ENCODE results near the gene GAN. TPM values are rescaled to one million over a fixed set of nuclear protein-coding genes. Genes with fewer than 3 reads are reported as not detected.

GAN gene
- total and polyA plus RNA-seq, 9 of the 15 experiments (the other 6 are each of a cell fraction or from before 2014, with no cell fraction given) = 0.83 to 15.1 (median 5.2) TPM

- TF ChIP-seq, protein P1, sequence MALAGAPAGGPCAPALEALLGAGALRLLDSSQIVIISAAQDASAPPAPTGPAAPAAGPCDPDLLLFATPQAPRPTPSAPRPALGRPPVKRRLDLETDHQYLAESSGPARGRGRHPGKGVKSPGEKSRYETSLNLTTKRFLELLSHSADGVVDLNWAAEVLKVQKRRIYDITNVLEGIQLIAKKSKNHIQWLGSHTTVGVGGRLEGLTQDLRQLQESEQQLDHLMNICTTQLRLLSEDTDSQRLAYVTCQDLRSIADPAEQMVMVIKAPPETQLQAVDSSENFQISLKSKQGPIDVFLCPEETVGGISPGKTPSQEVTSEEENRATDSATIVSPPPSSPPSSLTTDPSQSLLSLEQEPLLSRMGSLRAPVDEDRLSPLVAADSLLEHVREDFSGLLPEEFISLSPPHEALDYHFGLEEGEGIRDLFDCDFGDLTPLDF (CRISPR knock-in tag; IDR thresholded peaks at IDR 0.05) = peak; percentile 86
- TF ChIP-seq ZBTB34 (CRISPR knock-in tag; IDR thresholded peaks at IDR 0.05) (no peak), C11orf30 (IDR thresholded peaks at IDR 0.05; ENCODE audit: low read depth) (peak; percentile 96), POLR3A (IDR thresholded peaks at IDR 0.05; ENCODE audit: borderline replicate concordance, extremely low read depth, insufficient read depth, insufficient read length) (peak; percentile 36), TAF15 (IDR thresholded peaks at IDR 0.05; ENCODE audit: low read depth, low read length) (no peak), CBX5 (IDR thresholded peaks at IDR 0.05; ENCODE audit: borderline replicate concordance, low read depth) (no peak), YY1 (IDR thresholded peaks at IDR 0.05; ENCODE audit: borderline replicate concordance in 1 of 3, control insufficient read depth in 1 of 3, extremely low read depth in 1 of 3, insufficient read depth in 3 of 3, insufficient read length in 1 of 3, insufficient replicate concordance in 2 of 3, low read depth in 1 of 3, low read length in 2 of 3) (peak in 2 of 3 experiments; percentile 65 to 67), NR4A1 (CRISPR knock-in tag; IDR thresholded peaks at IDR 0.05) (peak; percentile 35; the same call in 1 of the 2 replicates), NR4A1 (tag; IDR thresholded peaks at IDR 0.05) (no peak), MEF2D (tag; conservative IDR thresholded peaks at IDR 0.05; ENCODE audit: low read depth) (no peak), PRMT5 (CRISPR knock-in tag; IDR thresholded peaks at IDR 0.05) (no peak), BCL6 (CRISPR knock-in tag; IDR thresholded peaks at IDR 0.05) (no peak), MBD1 (CRISPR knock-in tag; IDR thresholded peaks at IDR 0.05) (no peak), ZNF354B (CRISPR knock-in tag; IDR thresholded peaks at IDR 0.05) (no peak), ZNF445 (CRISPR knock-in tag; IDR thresholded peaks at IDR 0.05; ENCODE audit: low read depth) (no peak), HLTF (IDR thresholded peaks at IDR 0.05) (no peak), TEAD2 (tag; IDR thresholded peaks at IDR 0.05) (no peak)
- TF ChIP-seq, protein P2, sequence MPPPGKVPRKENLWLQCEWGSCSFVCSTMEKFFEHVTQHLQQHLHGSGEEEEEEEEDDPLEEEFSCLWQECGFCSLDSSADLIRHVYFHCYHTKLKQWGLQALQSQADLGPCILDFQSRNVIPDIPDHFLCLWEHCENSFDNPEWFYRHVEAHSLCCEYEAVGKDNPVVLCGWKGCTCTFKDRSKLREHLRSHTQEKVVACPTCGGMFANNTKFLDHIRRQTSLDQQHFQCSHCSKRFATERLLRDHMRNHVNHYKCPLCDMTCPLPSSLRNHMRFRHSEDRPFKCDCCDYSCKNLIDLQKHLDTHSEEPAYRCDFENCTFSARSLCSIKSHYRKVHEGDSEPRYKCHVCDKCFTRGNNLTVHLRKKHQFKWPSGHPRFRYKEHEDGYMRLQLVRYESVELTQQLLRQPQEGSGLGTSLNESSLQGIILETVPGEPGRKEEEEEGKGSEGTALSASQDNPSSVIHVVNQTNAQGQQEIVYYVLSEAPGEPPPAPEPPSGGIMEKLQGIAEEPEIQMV (tag; conservative IDR thresholded peaks at IDR 0.05; ENCODE audit: low read depth) = no peak
Observed at GRCh38 chr16:81314603-81315270, at the start of gene GAN (continued).
